Pancreas (tissue), 10 donors: Measurements from ENCODE around the gene EIF3B. TPM values are rescaled to one million over a fixed set of nuclear protein-coding genes. Genes with fewer than 3 reads are reported as not detected.

Experiments used
- ATAC-seq, 4 donors: fragments of 200-7000 bp; cut with Tn5 transposase; one replicate each; pipeline versions ENCODE4 v1.8.0 to v1.9.1; 2020; ENCODE audit warnings: mild to moderate bottlenecking in 4 of 4, moderate library complexity in 4 of 4
- DNase-seq, 6 donors: peaks; one replicate each; pipeline ENCODE4 v3.0.0-alpha.2; 2020
- FAIRE-seq: peaks from 2 replicates; lab custom pipeline; 2012; peaks lifted over from hg19 to GRCh38; lab: Jason Lieb, UNC
- H3K27ac ChIP-seq, 4 donors: fragments of 200-600 bp; sonication (generic); 1 replicate in 3 of 4; 2 replicates in 1 of 4; pipeline versions ENCODE4 v1.5.0 to v1.8.0; 2020
- H3K27me3 ChIP-seq, 4 donors: fragments of 200-600 bp; one replicate each; pipeline ENCODE4 v1.8.0; 2021
- H3K36me3 ChIP-seq, 3 donors: fragments of 200-600 bp; sonication (generic) in 1 of 3; one replicate each; pipeline versions ENCODE4 v1.5.0 to v1.8.0; 2020 to 2021
- H3K4me1 ChIP-seq, 3 donors: fragments of 200-600 bp; one replicate each; pipeline ENCODE4 v1.8.0; 2021
- H3K4me3 ChIP-seq, 4 donors: fragments of 200-600 bp; sonication (generic) in 2 of 4; one replicate each; pipeline versions ENCODE4 v1.5.0 to v1.8.0; 2020 to 2021
- H3K9me3 ChIP-seq, 4 donors: fragments of 200-600 bp; one replicate each; pipeline ENCODE4 v1.8.0; 2021
- CTCF ChIP-seq, 4 donors: fragments of 200-600 bp; sonication (generic) in 3 of 4; IDR thresholded peaks; one replicate each; pipeline versions ENCODE4 v1.5.0 to v1.8.0; 2021; ENCODE audit warnings: antibody characterized with exemption in 4 of 4
- WGBS, 2 donors: extraction: QIAGEN DNeasy Blood & Tissue Kit; methylation state at CpG; one replicate each; pipeline ENCODE4 v1.1.7; 2013; 5-methylcytosine and 5-hydroxymethylcytosine counted together
- intact Hi-C, 3 donors: fragments of 100-400 bp; cut with DNase I; formaldehyde crosslinking; loops; one replicate each; pipeline versions ENCODE4 v1.11.1 to v1.14.2; 2022
- polyA plus RNA-seq, 2 donors: library from polyadenylated mRNA; stranded (reverse); fragments of 200-250 nt; gene quantifications; one replicate each; pipeline ENCODE4 v1.2.3, GENCODE V29; 2013
- total RNA-seq, 6 donors: library from RNA; stranded (reverse); fragmentation: NEBNext Ultra II Directional in 4 of 6; extraction: Animal tissue kit (Norgen Biotek cat#: 25700) in 4 of 6; gene quantifications; one replicate each; pipeline versions ENCODE4 v1.2.1 to v1.2.4, GENCODE V29; 2021 to 2023
- donor health status: healthy with polysubstance abuse.
- donor health status: DM: no; HTN: no; CAD: no; lungs with moderate emphysema.
- donor health status: DM: no; HTN: no; CAD: no.
- donor health status: control.
- donor health status: control.
- donor health status: Bipolar disorder and iron deficiency.
- donor health status: DM: yes; HTN: yes; CAD: no.
- donor health status: DM: no; HTN: no; CAD: no.
- donor health status: DM: no; HTN: no; CAD: no.
- donor health status: DM: yes; HTN: yes; CAD: no.

Gene EIF3B
- total and polyA plus RNA-seq, 8 donors = 61.1 to 106 (median 78.3) TPM

- intact Hi-C loops = no loop called here
- FAIRE-seq (no peak), ATAC-seq (no peak), DNase-seq (no peak)
- Histone ChIP-seq H3K9me3 (no peaks in the 10 kb centered on the region), H3K4me3 (no peak overlapping the region), H3K27ac (no peak overlapping the region), H3K4me1 (peaks cover 0 to 4% (median 4%) of the 10 kb centered on the region in 3 donors), H3K36me3 (no peaks in the 10 kb centered on the region), H3K27me3 (no peaks in the 10 kb centered on the region)
- whole genome bisulfite sequencing, 2 donors = 87 to 88% methylated on average over 1 of the region's 1 CpG
- no peak for TF ChIP-seq CTCF (IDR thresholded peaks at IDR 0.05)
Observed at GRCh38 chr7:2316578-2316977, 38.0 kb upstream of the EIF3B start.

DNA sequence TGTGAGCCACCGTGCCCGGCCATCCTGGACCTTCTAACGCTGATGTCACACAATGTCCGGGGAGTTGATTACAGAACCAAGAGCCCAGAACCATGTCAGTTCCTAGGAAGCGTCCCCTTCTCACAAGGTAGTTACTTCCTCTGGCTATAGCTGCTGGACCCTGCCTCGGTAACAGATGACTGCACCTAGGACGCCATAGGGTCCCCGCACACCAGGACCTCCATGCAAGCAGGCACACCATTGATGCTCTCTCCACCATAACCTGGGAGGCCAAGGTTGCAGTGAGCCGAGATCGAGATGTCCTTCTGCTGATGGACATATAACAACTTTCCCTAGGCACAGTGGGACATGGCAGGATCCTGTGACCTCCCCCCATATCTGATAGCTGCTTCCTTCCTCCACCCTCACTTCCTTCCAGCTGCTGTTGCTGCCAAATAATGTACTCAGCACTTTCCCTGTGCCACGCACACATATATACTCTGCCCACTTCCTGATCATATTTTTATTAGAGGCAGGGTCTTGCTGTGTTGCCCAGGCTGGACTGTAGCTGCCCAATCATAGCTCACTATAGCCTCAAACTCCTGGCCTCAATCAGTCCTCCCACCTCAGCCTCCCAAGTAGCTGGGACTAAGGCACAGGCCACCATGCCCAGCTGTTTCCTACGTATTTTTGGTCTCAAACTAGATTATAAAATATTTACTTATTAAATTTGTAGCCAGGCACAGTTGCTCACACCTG, 36.9 kb upstream of the EIF3B start:
- Histone ChIP-seq H3K27me3 (no peaks in the 10 kb centered on the region), H3K4me3 (no peak overlapping the region), H3K9me3 (no peaks in the 10 kb centered on the region), H3K4me1 (peaks cover 0 to 4% (median 4%) of the 10 kb centered on the region in 3 donors), H3K27ac (no peak overlapping the region), H3K36me3 (no peaks in the 10 kb centered on the region)
- ATAC-seq = no peak
- WGBS, 2 donors = 71 to 82% methylated on average over 12 of the region's 12 CpGs
- intact Hi-C loops = no loop called here
- no peak for TF ChIP-seq CTCF (IDR thresholded peaks at IDR 0.05)
- DNase-seq = no peak
- no peak for FAIRE-seq

DNA sequence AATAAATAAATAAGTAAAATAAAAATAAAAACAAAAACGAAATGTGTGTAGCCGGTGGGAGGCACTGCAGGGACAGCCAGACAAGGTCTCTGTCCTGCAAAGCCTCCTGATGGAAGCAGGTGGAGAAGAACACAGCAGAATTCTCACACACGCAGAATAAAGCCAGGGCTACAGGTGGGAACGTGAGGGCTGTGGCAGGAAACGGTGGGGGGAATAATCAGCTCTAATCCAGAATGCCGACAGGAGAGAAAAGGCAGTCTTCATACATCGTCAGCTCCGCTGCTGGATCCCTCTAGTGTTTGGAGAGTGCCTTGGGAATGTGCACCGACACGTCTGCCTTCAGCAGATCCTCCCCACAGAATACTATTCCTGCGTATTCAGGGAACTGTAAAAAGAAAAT, 33.6 kb upstream of the EIF3B start:
- Histone ChIP-seq H3K36me3 (no peaks in the 10 kb centered on the region), H3K27me3 (no peaks in the 10 kb centered on the region), H3K27ac (no peak overlapping the region), H3K4me3 (no peak overlapping the region), H3K9me3 (no peaks in the 10 kb centered on the region), H3K4me1 (no peaks in the 10 kb centered on the region)
- no peak for TF ChIP-seq CTCF (IDR thresholded peaks at IDR 0.05)
- DNase-seq = no peak
- WGBS, 2 donors = 59 to 60% methylated on average over 11 of the region's 11 CpGs
- intact Hi-C loops = no loop called here
- ATAC-seq = no peak
- no peak for FAIRE-seq

DNA sequence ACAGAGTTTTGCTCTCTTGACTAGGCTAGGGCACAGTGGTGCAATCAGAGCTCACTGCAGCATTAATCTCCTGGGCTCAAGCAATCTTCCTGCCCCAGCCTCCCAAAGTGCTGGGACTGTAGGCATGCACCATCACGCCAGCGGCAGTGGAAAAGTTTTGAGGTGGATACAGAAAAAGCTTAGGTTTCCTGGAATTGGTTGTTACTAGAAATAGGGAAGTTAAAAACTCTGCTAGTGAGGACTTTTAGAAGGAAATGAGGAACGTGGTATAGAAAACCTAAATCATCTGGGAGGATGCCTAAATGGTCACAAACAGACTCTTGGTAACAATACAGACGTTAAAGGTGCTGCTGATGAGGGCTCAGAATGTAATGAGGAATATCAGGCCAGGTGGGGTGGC, 29.5 kb upstream of the EIF3B start:
- 60 to 62% methylated on average over 4 of the region's 4 CpGs for WGBS, 2 donors
- TF ChIP-seq CTCF (IDR thresholded peaks at IDR 0.05) = no peak
- DNase-seq (no peak), ATAC-seq (peak in 2 of 4 donors; percentile 43 to 46), FAIRE-seq (no peak)
- Histone ChIP-seq H3K36me3 (no peaks in the 10 kb centered on the region), H3K4me1 (no peaks in the 10 kb centered on the region), H3K27ac (no peak overlapping the region), H3K9me3 (no peaks in the 10 kb centered on the region), H3K27me3 (no peaks in the 10 kb centered on the region), H3K4me3 (no peak overlapping the region)
- intact Hi-C loops = no loop called here

GRCh38 chr7:2326951-2327350, 27.7 kb upstream of the EIF3B start:
- no peak for DNase-seq
- H3K9me3 ChIP-seq = no peaks in the 10 kb centered on the region
- ATAC-seq = peak in 2 of 4 donors; percentile 36 to 66
- no peak for TF ChIP-seq CTCF (IDR thresholded peaks at IDR 0.05)
- no peaks in the 10 kb centered on the region for H3K27me3 ChIP-seq
- H3K4me1 ChIP-seq = no peaks in the 10 kb centered on the region
- H3K36me3 ChIP-seq = no peaks in the 10 kb centered on the region
- FAIRE-seq = no peak
- intact Hi-C loops = no loop called here
- no peak overlapping the region for H3K27ac ChIP-seq
- 83 to 88% methylated on average over 7 of the region's 7 CpGs for WGBS, 2 donors
- no peak overlapping the region for H3K4me3 ChIP-seq
